Measurements from ENCODE around the gene TPO. TPM values are rescaled to one million over a fixed set of nuclear protein-coding genes. Genes with fewer than 3 reads are reported as not detected.
"Not testable (repeated sequence)": the region's sequence is repeated elsewhere in the genome, so short reads cannot be mapped to it uniquely, and the experiment has no call there.

Gene TPO
- total RNA-seq, 1 donor from 2014 or later: 5.2 TPM

DNA sequence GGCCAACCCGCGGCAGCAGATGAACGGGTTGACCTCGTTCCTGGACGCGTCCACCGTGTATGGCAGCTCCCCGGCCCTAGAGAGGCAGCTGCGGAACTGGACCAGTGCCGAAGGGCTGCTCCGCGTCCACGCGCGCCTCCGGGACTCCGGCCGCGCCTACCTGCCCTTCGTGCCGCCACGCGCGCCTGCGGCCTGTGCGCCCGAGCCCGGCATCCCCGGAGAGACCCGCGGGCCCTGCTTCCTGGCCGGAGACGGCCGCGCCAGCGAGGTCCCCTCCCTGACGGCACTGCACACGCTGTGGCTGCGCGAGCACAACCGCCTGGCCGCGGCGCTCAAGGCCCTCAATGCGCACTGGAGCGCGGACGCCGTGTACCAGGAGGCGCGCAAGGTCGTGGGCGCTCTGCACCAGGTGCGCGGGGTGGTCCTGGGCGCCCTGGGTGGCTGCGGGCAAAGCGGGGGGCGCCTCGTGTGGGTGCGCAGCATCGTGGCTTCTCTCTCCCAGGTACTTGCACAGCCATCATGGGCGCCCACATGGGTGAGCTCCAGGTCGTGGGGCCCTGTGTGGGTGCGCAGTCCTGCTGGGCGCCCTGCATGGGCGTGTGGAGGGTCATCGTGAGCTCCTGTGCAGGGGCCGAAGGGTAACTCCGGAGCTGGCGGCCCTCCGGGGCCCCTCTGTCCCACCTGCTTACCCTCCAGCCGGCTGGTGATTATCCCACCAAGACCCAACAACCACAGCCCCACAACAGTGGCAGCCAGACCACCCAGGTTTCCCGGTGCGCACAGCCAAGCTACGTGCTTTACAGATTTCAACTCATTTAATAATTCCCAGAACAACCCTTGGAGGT is 64.2 kb downstream of the TPO start:
- DNase-seq (ENCODE audit: missing footprints) (no peak), ATAC-seq (no peak)
- intact Hi-C loops (cut with DNase I): no loop called here

GRCh38 chr2:1478311-1479305 is 65.3 kb downstream of the TPO start:
- intact Hi-C loops (cut with DNase I): no loop called here
- no peak for ATAC-seq
- no peak for DNase-seq (ENCODE audit: missing footprints)

DNA sequence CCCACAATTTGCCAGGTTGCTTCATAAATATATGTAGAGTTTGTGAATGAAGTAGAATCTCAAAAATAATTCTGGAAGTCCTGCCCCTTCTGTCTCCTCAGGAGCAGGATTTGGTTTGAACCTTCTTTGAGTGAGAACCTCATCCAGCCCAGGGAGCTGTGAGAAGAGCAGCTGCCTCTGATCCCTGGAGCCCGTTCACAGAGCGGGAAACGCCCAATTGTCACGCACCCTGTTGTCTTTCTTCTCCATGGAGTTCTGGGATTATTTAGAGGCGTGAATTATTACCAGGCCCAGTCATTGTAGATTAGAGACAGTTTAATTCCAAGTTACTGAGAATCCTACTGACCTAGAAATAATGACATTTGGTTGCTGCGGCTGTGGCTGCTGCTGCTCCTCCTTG is 66.1 kb downstream of the TPO start:
- DNase-seq (ENCODE audit: missing footprints) (no peak), ATAC-seq (no peak)
- intact Hi-C loops (cut with DNase I): no loop called here

DNA sequence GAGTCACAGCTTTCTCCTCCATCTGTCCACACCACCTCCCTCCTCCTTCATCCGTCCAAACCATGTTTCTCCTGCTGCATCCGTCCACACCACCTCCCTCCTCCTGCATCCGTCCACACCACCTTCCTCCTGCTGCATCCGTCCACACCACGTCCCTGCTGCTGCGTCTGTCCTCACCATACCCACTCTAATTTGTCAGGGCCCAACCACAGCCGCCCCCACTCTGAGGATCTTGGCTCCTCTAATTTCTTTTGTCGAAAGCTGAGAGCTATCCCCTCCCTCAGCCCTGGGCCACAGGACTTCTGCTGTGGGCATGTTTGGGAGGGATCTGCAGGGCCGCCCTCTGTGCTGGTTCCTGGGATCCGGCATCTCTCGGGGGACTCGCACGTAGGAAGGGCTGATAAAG is 67.4 kb downstream of the TPO start:
- ATAC-seq (no peak), DNase-seq (ENCODE audit: missing footprints) (no peak)
- intact Hi-C loops (cut with DNase I): no loop called here

DNA sequence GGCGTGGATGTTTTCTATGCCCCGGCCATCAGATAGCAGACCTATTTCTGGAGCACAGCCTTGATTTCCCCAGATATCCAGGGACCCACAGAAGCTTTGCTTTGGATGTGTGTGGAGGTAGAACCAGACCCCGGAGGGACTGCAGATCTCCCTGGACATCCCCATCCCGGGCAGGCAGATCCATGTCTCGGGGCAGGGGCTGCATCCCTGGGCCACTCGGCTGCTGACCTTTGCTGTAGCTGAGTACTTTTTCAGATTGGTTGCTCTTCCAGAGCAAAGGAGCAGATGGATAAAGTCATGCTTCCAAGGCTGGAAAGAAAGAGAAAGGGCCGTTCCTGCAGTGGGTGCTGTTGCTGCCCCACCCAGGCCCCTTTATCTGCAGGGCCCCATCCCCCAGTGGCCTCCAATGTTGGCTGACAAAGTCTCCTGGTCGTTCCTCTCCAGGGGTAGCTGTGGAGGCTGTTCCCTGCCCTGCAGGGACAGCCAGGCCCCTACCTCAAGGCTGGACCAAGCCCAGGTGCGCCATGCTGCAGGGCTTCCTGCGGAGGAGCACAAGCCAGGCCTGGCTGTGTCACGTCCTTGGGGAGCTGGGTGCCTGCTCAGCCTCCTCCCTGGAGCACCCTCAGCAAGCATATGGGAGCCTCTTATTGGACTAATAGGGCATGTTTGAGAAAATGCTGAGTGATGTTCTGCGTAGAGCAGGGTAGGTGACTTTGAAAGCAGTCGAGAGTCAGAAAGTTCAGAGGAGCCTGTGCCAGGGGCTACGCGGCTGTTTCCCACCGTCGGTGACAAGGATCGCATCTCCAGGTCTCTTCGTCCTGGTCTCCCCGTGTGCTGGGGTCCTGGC is 68.4 kb downstream of the TPO start:
- intact Hi-C loops (cut with DNase I): no loop called here
- DNase-seq (ENCODE audit: missing footprints) (no peak), ATAC-seq (no peak)

DNA sequence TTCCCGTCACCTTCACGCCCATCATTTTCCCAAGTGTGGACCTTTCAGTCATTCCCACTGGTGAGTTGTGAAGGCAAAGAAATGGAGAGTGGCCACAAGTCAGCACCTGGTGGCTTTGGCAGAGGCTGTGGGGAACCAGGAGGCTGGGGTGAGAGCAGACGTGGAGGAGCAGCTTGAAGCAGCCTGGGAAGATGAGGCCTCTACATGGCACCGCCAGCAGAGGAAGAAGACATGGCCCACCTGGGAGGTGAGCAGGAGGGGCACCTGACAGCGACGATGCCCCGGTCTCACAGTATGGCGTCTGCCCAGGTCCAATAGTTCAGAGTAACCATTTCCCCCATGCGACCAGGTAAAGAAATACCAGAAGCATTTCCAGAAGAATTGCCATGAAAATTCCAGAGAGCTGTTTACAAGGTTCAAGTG is 69.0 kb downstream of the TPO start:
- ATAC-seq: no peak
- intact Hi-C loops (cut with DNase I): no loop called here
- DNase-seq (ENCODE audit: missing footprints): no peak

DNA sequence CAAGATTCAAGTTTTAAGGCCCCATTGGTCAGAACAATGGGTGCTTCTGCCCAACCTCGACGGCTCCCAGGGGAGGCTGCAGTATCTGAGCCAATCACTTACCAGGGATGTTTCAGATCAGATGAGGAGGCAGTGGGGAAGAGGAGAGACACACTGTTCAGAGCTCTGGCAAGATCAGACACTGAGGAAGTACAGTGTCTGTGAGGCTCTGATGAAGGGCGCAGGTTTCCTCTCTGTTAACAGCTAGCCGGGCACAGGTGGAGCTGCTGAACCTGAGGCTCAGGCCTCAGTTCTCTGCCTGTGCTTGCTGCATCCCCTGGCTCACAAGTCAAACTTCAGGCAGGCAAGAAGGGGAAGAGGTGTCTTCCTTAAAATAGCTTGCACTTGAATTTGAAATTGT is 69.7 kb downstream of the TPO start:
- DNase-seq (ENCODE audit: missing footprints) (no peak), ATAC-seq (no peak)
- intact Hi-C loops (cut with DNase I): no loop called here

GRCh38 chr2:1483551-1483950 is 70.3 kb downstream of the TPO start:
- DNase-seq (ENCODE audit: missing footprints): no peak
- intact Hi-C loops (cut with DNase I): no loop called here
- no peak for ATAC-seq

GRCh38 chr2:1484131-1484884 is 71.0 kb downstream of the TPO start:
- no peak for ATAC-seq
- no peak for DNase-seq (ENCODE audit: missing footprints)
- intact Hi-C loops (cut with DNase I): no loop called here

DNA sequence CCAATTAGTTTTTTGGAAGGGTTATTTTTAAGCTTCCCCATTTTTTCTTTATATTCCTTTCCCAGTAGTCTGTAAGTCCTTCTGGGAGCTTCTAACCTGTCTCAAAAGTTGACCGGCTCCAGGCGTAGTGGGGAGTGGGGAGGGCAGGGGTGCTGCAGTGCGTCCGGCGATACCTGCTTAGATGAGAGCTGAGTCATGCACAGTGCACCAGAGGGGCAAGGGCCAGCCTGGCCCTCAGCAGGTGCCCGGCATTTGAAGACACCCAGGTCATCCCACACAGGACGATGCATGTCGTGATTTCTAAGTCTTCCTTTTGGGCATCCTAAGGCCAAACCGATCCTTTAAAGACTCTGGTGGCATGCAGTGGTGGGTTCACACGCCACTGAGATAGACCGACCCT is 73.4 kb downstream of the TPO start:
- no peak for DNase-seq (ENCODE audit: missing footprints)
- intact Hi-C loops (cut with DNase I): no loop called here
- ATAC-seq: no peak

DNA sequence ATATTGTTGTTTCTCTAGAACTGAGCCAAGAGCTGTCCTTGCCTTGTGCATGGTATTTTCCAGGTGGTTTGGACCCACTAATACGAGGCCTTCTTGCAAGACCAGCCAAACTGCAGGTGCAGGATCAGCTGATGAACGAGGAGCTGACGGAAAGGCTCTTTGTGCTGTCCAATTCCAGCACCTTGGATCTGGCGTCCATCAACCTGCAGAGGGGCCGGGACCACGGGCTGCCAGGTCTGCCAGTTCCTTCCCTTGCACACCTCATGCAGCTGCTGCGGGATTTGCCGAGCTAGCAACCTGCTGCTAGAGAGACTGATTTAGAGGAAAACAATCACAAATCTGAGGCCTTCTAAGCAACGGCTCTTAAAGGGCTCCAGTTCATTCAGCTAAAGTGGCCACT is 74.5 kb downstream of the TPO start:
- ATAC-seq (no peak), DNase-seq (ENCODE audit: missing footprints) (no peak)
- intact Hi-C loops (cut with DNase I): no loop called here

- ATAC-seq: no peak
- intact Hi-C loops (cut with DNase I): no loop called here
Measured at GRCh38 chr2:1488181-1488671, 75.0 kb downstream of the TPO start.

GRCh38 chr2:1488851-1489250 is 75.6 kb downstream of the TPO start:
- intact Hi-C loops (cut with DNase I): no loop called here
- no peak for ATAC-seq
- DNase-seq (ENCODE audit: missing footprints): no peak

More at GRCh38 chr2:1488181-1488671, 75.0 kb downstream of the TPO start:
- DNase-seq (ENCODE audit: missing footprints): no peak

GRCh38 chr2:1489486-1489885 is 76.2 kb downstream of the TPO start:
- intact Hi-C loops (cut with DNase I): no loop called here
- ATAC-seq: no peak
- no peak for DNase-seq (ENCODE audit: missing footprints)

GRCh38 chr2:1490381-1490780 is 77.1 kb downstream of the TPO start:
- intact Hi-C loops (cut with DNase I); DNase-seq (ENCODE audit: missing footprints); ATAC-seq: not testable (repeated sequence)

DNA sequence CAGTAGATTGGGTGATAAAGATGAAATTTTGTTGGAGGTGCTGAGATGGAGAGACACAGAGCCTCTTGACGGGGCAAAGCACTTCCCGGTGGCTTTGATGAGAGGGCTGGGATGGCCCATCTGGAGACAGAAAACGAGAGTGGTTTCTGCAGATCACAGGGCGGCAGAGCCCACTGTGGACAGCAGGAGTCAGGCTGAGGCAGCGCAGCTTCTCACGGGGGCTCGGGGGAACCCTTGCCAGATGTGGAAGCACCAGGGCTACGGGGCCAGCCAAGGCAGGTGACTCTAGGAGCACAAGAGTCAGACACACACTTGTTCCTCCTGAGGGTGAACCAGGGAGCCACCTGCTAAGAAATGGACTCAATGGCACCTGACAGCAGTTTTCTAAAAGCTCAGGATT is 78.5 kb downstream of the TPO start:
- ATAC-seq (no peak), DNase-seq (ENCODE audit: missing footprints) (no peak)
- intact Hi-C loops (cut with DNase I): no loop called here

DNA sequence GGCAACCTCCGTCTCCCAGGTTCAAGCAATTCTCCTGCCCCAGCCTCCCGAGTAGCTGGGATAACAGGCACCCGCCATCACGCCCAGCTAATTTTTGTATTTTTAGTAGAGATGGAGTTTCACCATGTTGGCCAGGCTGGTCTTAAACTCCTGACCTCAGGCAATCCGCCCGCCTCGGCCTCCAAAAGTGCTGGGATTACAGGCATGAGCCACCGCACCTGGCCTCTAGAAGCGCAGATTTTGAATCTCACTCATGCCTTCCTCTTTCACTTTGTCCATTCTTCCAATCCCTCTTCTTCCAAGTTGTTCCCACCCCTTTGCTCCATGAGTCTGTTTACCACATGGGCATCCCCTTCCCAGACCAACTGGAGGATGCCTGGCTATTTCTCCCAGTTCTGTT is 79.0 kb downstream of the TPO start:
- DNase-seq (ENCODE audit: missing footprints); ATAC-seq; intact Hi-C loops (cut with DNase I): not testable (repeated sequence)

Data from Right ventricle myocardium inferior (tissue), 1 donor.